HG03571 (cell line): Measurements from ENCODE around the gene MS4A6A.
A peak's percentile ranks its signal among the peaks of the same experiment; 100 is the strongest.
"Not testable (repeated sequence)": the region's sequence is repeated elsewhere in the genome, so short reads cannot be mapped to it uniquely, and the experiment has no call there.

ENCODE experiments used
- ATAC-seq: cut with Tn5 transposase; IDR thresholded peaks from one replicate; pipeline ENCODE4 v1.9.1; 2021; ENCODE audit not compliant: unreplicated experiment

Gene MS4A6A

GRCh38 chr11:60182541-60183330 is at the start of gene MS4A6A:
Gene MS4A6A (minus strand): TSS chr11:60183083. CDS start chr11:60181727, 1,356 bp downstream.
- no peak for ATAC-seq

- no peak for ATAC-seq
These were observed 47.8 kb upstream of the MS4A6A start for GRCh38 chr11:60230681-60231080.

- ATAC-seq: no peak
These were observed 39.3 kb upstream of the MS4A6A start for GRCh38 chr11:60222141-60222540.

GRCh38 chr11:60221692-60222091 is 38.8 kb upstream of the MS4A6A start:
- no peak for ATAC-seq

- ATAC-seq: no peak
These were observed 38.3 kb upstream of the MS4A6A start for GRCh38 chr11:60221181-60221580.

GRCh38 chr11:60214386-60214785 is 31.5 kb upstream of the MS4A6A start:
- ATAC-seq: no peak

- no peak for ATAC-seq
These were observed 28.3 kb upstream of the MS4A6A start for GRCh38 chr11:60211206-60211605.

- ATAC-seq: no peak
These were observed 27.1 kb upstream of the MS4A6A start for GRCh38 chr11:60209977-60210376.

- no peak for ATAC-seq
These were observed 26.1 kb upstream of the MS4A6A start for GRCh38 chr11:60208951-60209350.

- no peak for ATAC-seq
These were observed 25.4 kb upstream of the MS4A6A start for GRCh38 chr11:60208146-60208895.

GRCh38 chr11:60206616-60207015 is 23.7 kb upstream of the MS4A6A start:
- no peak for ATAC-seq

GRCh38 chr11:60204922-60205321 is 22.0 kb upstream of the MS4A6A start:
- ATAC-seq: no peak

- not testable (repeated sequence) for ATAC-seq
These were observed 18.5 kb upstream of the MS4A6A start for GRCh38 chr11:60201334-60201733.

- no peak for ATAC-seq
These were observed 14.6 kb upstream of the MS4A6A start for GRCh38 chr11:60197442-60197841.

- no peak for ATAC-seq
These were observed 13.1 kb upstream of the MS4A6A start for GRCh38 chr11:60195923-60196368.

GRCh38 chr11:60194511-60194910 is 11.6 kb upstream of the MS4A6A start:
- no peak for ATAC-seq

GRCh38 chr11:60193687-60194433 is 11.0 kb upstream of the MS4A6A start:
- ATAC-seq: peak; percentile 87

- ATAC-seq: not testable (repeated sequence)
These were observed 9.7 kb upstream of the MS4A6A start for GRCh38 chr11:60192564-60192963.

- not testable (repeated sequence) for ATAC-seq
These were observed 5.6 kb upstream of the MS4A6A start for GRCh38 chr11:60188481-60188880.

- not testable (repeated sequence) for ATAC-seq
These were observed 3.2 kb upstream of the MS4A6A start for GRCh38 chr11:60186128-60186527.

GRCh38 chr11:60185512-60185827 is 2.6 kb upstream of the MS4A6A start:
- not testable (repeated sequence) for ATAC-seq
